SU-DHL-6 (cell line): ENCODE measurements around the gene MYLK.

ENCODE experiments used
- CTCF ChIP-seq: fragments of 200-600 bp; sonication (generic); IDR thresholded peaks from one replicate; pipeline ENCODE4 v1.5.1; 2017; ENCODE audit warnings: antibody characterized with exemption, mild to moderate bottlenecking, low read length, moderate library complexity; ENCODE audit not compliant: insufficient read depth, poor library complexity, severe bottlenecking
- EZH2phosphoT487 ChIP-seq: fragments of 200-600 bp; sonication (generic), shearing (Covaris generic); conservative IDR thresholded peaks from 2 replicates; pipeline ENCODE4 v1.6.1; 2018; ENCODE audit warnings: mild to moderate bottlenecking, antibody characterized with exemption, low read length, moderate library complexity, mixed read lengths

GRCh38 chr3:123871946-123872345, 12.2 kb downstream of the MYLK start:
- TF ChIP-seq CTCF (no peak), EZH2phosphoT487 (no peak)
